NCI-H1105 (cell line): Measurements from ENCODE around the gene CCDC88A.
"Not testable (repeated sequence)": the region's sequence is repeated elsewhere in the genome, so short reads cannot be mapped to it uniquely, and the experiment has no call there.

ENCODE experiments used
- DNase-seq: peaks from one replicate; lab custom pipeline; 2025; lab: John Stamatoyannopoulos, UW

CCDC88A gene

DNA sequence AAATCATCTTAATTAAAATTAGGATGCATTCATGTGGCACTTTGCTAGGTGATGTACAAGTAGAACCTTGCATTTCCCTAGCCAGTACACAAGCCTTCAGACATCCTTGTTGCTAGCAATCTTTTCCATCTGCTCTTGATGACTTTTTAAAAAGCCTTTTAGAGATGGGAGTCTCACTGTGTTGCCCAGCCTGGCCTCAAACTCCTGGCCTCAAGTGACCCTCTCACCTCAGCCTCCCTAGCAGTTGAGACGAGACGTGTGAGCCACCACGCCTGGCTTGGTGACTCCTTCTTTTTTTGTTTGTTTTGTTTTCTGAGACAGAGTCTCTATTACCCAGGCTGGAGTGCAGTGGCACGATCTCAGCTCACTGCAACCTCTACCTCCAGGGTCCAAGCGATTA is 1.7 kb upstream of the CCDC88A start:
- DNase-seq, result no peak

DNA sequence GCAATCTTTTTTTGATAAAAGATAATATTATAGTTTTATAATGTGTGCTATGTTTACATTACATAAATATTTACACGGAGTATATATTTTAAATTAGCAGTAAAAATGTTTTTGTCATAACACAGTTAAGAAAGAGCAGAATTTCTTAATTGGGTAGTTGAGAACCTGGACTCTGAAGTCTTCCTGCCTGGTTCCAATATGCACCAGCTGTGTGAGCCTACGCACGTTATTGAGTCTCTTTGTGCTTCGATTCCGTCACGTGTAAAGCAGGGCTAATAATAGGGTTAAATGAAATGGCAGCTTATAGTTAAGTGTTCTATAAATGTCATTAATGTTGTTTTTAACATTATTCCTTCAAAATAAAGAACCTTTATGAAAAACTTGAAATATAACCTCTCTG is 1.2 kb upstream of the CCDC88A start:
- DNase-seq, result no peak

DNA sequence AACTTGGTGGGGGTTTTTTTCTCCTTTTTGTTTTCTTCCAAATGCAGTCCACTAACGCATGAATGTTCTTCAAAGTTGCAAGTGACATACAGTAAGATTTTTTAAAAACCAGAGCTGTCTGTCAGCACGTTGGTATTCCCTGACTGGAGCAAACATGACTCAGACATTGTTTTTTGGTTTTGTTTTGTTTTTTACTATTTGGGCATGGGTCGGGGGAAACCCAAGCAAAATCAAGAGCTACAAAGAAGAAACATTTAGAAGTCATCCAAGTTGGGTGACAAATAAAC is 726 bp upstream of the CCDC88A start:
- no peak for DNase-seq

DNA sequence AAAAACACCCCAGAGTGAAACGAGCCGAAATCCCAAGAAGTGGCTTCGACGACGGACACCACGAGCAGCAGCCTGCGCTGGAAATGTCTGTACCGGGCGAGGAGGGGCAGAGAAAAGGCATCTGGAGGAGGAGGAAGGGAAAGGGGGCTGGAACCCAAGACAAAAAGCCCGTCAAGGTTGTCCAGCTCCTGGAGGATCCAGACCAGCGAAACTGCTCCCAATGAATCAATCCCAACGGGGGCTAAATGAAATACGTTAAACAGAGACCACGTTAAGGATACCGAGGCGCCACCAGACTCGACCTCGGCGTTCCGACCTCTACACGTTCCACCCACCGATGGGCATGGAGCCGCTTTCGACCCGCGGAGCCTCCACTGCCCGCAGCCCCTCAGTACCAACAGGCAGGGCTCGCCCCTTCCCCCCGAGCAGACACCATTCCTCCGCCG is 400 bp downstream of the CCDC88A start:
- no peak for DNase-seq

DNA sequence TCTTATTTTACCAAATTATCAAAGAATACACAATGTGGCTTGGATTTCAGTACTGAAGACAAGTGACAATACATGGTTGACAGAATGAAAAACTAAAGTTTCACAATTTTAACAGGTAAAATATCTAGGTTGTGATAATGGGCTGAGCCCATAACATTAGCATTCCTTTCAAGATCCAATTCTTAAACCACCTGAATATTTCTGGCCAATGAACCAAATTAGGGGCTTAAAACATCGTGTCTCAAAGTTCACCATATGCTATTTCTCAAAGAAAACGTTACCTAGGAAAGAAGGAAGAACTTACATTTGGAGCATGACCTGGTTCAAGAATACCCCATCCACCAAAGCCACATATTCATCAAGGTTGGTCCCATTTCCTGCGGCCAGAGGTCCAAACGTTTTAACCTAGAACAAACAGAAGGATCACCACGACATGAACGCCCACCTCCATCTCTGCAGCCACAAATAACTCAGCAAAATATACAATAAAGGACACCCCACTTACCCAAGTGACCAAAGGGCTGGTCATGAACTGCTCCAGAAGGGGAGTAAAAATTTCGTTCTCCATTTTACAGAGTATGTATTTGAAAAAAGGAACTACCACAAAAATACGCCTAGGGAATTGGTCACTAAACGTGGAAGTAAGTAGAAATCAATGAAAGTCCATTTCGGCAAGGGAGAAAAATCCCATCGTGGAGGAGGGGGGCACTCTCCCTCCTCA is 984 bp downstream of the CCDC88A start:
- no peak for DNase-seq

DNA sequence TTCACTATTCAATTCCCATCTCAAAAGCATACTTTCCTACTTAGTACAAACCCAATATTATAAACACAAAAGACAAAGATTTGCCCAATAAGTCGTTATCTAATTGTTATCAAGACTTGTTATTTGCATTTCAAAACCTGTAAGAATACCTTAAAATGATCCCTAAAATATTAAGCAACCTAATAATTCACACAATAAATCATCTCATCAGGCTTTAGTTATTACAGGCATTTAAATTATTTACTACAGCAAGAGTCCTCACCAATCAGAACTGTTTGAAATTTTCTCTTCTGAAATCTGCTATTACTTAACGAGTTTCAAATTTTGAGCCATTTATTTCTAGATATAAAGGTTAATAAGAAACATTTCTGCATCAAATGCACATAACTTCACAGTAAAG is 1.6 kb downstream of the CCDC88A start:
- DNase-seq, result no peak

DNA sequence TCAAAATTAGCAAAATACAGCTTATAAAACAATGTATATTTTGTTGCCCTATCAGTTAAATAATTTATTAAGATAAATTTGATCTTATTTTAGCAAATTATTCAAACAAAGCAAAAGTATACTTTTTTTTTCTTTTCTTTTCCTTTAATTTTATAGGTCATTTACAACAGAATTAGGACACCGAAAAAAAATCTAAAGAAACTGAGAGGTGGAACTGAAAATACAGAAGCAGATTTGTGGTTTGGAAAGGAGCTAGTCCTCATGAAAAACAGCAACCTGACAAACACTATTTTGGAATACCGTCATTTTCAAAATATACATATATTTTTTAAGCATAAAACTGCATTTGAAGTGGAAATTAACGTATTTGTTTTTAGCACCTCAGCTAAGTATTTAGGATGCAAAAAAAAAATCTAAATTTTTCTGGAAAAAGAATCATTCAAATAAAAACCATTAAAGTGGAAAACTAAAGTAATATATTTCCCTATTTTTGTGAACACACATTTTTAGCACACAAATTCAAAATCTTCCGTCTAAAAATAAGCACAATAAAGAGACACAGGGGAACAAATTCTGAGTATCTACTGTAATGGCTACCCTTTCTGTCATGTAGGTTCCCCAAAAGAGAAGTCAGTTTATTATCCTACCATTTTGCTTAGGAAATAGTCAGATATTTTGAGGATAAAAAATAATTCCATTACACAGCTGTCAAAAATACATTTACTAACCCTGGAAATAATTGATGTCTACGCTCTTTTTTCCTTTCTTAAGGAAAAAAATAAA is 2.7 kb downstream of the CCDC88A start:
- DNase-seq, result no peak

DNA sequence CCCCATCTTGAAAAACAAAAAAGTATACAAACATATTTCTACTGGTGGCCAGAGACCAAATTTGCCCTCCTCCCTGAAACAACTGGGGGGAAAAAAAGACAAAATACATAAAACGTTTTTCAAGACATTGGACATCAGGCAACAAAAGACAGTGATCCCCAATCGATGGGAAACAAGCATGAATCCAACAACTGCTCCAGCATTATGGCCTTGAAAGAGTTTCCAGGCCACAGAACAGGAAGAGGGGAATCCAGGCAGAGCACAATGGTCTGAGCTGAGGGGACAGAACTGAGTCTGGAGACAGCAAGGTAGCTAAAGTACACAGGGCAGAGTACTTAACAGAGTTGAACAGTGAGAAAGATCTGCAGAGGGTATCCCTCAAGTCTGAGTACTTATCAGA is 4.4 kb downstream of the CCDC88A start:
- DNase-seq, result no peak

DNA sequence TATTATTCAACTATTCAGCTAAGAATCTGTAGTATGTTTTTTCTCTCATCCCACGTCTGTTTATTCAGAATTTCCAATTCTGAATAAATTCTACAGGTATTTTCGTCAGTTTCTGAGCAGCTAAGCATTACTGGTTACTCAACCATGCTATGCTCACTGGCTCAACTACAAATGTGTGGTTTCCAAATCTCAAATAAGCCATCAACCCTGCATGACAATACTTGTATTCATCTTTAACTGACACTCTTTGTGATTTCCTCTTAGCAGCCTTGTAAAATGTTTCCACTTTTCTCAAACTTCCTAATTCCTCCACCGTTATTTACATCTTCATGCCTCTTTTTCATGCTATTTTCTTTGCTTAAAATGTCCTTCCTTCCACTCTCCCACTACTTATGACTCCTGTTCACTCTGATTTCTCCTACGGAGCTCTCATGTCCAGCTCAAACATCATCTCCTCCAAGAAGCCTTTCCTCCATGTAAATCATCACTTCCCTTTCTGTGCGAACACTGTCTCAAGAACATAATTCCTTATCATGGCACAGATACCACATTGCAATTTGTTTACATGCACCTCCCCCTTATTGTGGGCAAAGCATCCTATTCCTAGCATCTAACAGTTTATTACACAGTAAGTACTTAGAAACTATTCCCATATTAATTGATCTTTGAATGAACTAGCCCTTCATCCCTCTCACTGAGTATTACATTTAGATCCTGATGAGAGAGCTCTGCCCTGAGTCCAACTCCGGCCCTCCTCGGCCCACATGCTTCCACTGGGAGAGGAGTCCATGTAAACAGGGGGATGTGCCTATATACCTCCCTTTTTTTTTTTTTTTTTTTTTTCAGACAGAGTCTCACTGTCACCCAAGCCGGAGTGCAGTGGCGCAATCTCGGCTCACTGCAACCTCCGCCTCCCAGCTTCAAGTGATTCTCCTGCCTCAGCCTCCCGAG is 10.5 kb downstream of the CCDC88A start:
- no peak for DNase-seq

DNA sequence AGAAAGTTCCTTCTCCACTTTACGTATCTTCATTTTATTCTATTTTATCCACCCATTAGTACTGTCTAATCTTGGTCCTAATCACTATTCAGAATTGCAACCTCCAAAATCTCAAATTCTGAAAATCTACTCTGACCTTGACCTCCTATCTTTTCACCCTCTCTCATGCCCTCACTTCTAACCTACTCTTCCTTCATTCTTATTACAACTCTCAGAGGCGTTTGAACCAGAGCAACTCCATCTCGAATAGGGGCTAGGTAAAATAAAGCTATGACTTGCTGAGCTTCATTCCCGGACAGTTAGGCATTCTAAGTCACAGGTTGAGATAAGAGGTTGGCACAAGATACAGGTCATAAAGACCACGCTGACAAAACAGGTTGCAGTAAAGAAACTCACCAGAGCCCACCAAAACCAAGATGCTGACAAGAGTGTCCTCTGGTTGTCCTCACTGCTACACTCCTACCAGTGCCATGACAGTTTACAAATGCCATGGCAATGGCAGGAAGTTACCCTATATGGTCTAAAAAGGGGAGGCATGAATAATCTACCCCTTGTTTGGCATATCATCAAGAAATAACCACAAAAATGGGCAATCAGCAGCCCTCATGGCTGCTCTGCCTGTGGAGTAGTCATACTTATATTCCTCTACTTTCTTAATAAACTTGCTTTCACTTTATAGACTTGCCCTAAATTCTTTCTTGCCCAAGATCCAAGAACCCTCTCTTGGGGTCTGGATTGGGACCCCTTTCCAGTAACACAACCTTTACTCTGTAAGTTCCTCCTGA is 11.4 kb downstream of the CCDC88A start:
- DNase-seq, result no peak

DNA sequence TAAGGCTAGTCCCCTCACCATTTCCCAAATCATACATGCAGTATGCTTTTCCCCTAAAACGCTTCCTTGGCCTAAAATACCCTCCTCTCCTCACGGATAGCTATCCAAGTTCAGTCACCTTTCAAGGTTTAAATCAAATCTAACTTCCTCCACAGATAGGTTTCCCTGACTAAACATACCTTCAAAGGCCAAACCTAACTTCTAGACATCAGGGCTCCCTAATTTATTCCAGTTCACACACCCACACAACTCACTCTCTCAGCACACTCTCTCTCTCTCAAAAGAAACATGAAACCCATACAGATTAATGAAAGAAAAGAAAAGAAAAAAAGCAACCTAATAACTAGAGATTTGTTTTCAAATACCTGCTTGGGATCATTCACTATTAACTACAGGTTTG is 14.5 kb downstream of the CCDC88A start:
- DNase-seq, result no peak

DNA sequence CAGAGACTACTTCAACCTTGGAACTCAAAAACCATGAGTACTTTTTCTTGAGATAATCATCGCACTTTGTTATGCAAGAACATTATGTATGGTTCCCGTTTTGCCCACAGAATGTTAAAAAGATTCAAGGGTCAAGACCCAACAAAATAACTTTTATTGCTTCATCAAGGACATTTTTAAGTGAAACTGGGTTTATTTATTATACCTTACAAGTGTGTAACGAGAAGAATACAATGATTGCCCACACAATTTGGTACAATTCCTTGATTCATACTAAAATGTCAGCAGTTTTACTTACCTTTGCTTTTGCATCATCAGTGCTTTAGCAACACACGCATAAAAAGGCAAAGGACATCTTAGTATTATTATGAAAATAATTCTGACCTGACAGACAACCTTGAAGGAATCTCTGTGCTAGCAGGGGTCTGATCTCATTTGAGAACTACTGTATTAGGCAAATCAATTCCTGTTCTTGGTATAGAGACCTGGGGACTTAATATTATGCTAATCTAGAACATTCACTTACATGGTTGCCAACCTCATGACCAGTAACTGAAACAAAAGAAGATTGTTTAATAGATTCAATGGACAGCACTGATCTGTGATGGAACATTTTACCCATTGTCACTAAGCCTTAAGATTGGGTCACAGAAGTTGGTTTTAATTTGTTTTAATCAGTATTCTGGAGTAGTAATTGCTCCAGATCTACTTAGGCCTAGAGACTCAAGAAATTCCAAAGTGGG is 16.2 kb downstream of the CCDC88A start:
- no peak for DNase-seq

DNA sequence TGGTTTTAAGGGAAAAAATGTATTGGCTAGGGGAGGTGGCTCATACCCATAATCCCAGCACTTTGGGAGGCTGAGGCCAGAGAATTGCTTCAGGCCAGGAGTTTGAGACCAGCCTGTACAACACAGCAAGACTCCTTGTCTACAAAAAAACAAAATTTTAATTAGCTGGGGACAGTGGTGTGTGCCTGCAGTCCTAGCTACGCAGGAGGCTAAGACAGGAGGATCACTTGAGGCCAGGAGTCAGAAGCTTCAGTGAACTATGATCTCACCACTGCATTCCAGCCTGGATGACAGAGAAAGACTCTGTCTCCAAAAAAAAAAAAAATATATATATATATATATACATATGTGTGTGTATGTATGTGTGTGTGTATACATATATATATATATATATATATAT is 18.5 kb downstream of the CCDC88A start:
- DNase-seq, result no peak

DNA sequence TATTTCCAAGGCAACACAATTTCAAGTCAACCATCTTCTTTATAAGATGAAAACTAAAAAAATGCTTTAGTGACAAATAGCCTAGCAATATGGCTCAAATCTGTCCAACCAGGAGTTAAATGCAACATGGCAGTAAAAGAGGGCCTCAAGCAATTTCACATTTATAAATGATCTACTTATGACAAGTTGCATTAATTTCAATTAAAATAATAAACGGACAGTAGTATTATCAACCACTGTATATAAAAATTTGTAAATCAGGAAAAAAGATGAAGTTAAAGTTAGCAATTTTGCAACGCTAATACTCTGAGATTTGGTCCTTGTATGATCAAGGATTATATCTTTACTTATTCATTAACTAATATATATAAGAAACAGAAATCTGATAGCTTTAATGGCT is 19.3 kb downstream of the CCDC88A start:
- DNase-seq, result no peak

DNA sequence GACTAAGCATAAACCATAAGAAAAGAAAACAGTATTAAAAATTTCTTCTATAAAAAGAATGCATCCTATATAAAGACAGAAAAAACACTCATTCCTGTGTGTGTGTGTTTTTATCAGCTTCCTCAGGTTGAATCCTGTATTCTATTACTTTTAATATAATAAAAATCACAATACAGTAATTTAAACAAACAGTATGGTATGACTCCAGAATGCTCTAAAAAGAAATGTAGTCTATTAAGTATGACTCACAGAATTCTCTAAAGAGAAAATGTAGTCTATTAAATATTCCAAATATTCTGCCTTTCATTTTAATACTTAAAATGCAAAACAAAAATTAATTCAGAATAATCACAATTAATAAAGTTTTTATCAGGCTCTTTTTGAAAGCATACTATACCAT is 19.8 kb downstream of the CCDC88A start:
- DNase-seq, result no peak

DNA sequence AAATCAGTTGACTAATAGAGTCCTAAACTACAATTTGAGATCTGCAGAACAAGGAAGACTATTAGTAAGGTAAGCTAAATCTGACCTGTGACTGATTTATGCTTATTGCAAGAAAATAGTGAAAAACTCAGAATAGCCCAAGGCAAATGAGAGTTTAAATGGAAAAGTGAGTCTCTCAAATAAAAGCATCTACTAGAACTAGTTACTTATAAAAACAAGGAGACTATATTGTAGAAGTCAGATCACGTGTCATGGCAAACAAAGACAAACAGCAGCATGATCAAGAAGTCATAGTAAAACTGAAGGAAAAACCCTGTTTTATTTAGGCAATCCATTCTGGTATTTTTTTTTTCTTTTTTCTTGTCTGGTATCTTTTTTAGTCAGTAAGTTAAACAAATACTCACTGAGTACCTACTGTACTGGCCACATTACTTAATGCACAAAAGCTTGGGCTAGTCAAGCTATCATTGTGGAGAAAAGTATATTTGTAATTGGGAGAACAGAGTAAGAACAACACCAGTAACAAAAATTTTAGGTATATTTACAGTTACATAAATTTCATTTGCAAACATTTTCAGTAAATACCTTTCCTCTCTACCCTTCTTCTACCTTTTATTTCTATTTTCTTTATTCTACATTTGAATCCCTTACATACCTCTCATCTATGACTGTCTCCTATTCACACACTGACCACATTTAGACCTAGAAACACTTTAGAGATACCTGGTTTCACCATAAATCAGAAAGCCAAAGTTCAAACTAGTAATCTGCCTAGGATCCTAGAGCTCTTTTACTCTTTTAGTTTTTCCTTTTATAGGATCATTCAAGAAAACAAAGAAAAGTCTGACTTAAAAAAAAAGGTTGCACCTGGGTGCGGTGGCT is 23.7 kb downstream of the CCDC88A start:
- no peak for DNase-seq

DNA sequence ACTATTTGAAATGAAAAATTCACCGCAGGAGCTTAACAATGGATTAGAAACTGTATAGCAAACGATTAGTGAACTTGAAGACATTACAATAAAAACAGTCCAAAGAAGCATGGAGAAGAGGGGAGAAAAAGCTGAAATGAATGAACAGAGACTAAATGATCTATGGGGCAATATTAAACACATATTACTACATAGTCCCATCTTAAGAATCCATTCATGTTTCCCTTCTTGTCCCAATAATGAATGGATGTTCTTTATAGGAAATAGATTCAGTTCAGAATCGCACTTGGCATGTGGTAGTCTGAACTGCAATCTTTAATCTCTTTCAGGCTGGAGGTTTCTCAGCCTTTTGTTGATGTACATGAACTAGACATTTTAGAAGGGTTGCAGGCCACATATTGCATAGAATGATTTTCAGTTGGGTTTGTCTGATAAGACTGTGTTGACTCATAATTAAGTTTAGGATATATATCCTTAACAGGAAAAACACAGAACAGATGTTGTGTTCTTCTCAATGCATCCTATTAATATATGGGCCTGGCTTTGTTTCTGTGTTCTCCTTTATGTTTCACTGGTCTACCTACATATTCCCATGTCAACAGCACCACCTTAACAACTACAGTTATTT is 27.9 kb downstream of the CCDC88A start:
- no peak for DNase-seq

DNA sequence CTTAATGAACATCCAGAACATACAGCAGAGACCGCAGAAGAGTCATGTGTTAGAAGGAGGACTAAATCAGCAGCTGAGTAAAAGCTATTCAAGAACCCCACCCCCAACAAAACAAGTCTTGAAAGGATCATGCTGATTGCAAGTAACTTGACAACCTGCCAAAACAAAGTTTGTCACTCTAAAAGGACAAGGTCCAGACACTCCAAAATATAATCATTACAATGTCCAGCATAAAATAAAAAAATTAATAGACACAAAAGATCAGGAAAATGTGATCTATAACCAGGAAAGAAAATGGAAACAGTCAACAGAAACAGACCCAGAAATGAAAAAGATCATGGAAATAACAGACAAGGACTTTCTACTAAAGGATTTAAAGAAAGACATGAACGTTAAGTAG is 28.5 kb downstream of the CCDC88A start:
- DNase-seq, result no peak

DNA sequence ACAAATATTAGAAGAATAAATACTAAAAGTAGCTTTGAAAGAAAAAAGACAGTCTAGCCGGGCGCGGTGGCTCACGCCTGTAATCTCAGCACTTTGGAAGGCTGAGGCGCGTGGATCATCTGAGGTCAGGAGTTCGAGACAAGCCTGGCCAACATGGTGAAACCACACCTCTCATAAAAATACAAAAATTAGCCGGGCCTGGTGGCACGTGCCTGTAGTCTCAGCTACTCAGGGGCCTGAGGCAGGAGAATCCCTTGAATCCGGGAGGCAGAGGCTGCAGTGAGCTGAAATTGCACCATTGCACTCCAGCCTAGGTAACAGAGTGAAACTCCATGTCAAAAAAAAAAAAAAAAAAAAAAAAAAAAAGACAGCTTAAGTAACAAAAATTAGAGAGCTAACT is 34.1 kb downstream of the CCDC88A start:
- not testable (repeated sequence) for DNase-seq

DNA sequence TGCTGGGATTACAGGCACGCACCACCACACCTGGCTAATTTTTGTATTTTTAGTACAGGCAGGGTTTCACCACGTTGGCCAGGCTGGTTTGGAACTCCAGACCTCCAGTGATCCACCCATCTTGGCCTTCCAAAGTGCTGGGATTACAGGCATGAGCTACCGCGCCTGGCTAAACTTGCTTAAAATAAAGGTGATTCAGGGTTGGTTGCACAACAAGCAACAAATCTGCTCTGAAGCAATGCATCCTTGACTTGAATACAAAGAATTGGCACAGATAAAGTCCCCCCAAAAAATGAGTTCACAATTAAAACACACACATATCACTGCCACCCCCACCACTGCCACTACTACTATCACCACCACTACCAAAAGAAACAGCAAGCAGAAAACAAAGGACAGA is 34.9 kb downstream of the CCDC88A start:
- no peak for DNase-seq
